Neural cell (in vitro differentiated cells): ENCODE results near the gene MDM2.

Experiments used
- EZH2 ChIP-seq: fragments of 200-600, 300-800 bp; shearing (Covaris generic), sonication (generic); IDR thresholded peaks from 2 replicates; pipeline ENCODE4 v1.6.1; 2014; ENCODE audit warnings: antibody characterized with exemption, low read length, borderline replicate concordance, mild to moderate bottlenecking; ENCODE audit not compliant: insufficient read depth, poor library complexity, severe bottlenecking
- RAD21 ChIP-seq: fragments of 450-650 bp; conservative IDR thresholded peaks from 2 replicates; pipeline ENCODE4 v1.6.1; 2014; ENCODE audit warnings: antibody characterized with exemption, mild to moderate bottlenecking, moderate library complexity
- TAF1 ChIP-seq: IDR thresholded peaks from 2 replicates; pipeline ENCODE4 v1.6.1; 2012; ENCODE audit warnings: low read depth
- TF ChIP-seq, protein P1 (sequence below): fragments of 450-650 bp; IDR thresholded peaks from 2 replicates; pipeline ENCODE4 v1.5.1; 2014; ENCODE audit warnings: antibody characterized with exemption, mild to moderate bottlenecking, moderate library complexity; ENCODE audit not compliant: poor library complexity, severe bottlenecking

- TF ChIP-seq, protein P1, sequence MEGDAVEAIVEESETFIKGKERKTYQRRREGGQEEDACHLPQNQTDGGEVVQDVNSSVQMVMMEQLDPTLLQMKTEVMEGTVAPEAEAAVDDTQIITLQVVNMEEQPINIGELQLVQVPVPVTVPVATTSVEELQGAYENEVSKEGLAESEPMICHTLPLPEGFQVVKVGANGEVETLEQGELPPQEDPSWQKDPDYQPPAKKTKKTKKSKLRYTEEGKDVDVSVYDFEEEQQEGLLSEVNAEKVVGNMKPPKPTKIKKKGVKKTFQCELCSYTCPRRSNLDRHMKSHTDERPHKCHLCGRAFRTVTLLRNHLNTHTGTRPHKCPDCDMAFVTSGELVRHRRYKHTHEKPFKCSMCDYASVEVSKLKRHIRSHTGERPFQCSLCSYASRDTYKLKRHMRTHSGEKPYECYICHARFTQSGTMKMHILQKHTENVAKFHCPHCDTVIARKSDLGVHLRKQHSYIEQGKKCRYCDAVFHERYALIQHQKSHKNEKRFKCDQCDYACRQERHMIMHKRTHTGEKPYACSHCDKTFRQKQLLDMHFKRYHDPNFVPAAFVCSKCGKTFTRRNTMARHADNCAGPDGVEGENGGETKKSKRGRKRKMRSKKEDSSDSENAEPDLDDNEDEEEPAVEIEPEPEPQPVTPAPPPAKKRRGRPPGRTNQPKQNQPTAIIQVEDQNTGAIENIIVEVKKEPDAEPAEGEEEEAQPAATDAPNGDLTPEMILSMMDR: no peak
- TF ChIP-seq RAD21 (no peak), TAF1 (no peak), EZH2 (no peak)
Observed at GRCh38 chr12:68821357-68822188, 13.6 kb downstream of the MDM2 start.
